Nephron (organoid): ENCODE data around the gene LMNTD1.
"Not testable (repeated sequence)": the region's sequence is repeated elsewhere in the genome, so short reads cannot be mapped to it uniquely, and the experiment has no call there.

Experiments
- H3K27ac Mint-ChIP-seq, 3 experiments: 2 replicates each; pipeline ENCODE4 v1.8.0; 2020; ENCODE audit warnings: mixed read lengths in 3 of 3, mild to moderate bottlenecking in 2 of 3, moderate library complexity in 1 of 3
- H3K27me3 Mint-ChIP-seq: 2 replicates; pipeline ENCODE4 v1.8.0; 2021; ENCODE audit warnings: low read depth, mild to moderate bottlenecking, moderate library complexity, mixed read lengths
- H3K36me3 Mint-ChIP-seq: 2 replicates; pipeline ENCODE4 v1.8.0; 2020; ENCODE audit warnings: low read depth, mixed read lengths
- H3K4me1 Mint-ChIP-seq: 2 replicates; pipeline ENCODE4 v1.8.0; 2020; ENCODE audit warnings: mixed read lengths
- H3K4me3 Mint-ChIP-seq, 3 experiments: 2 replicates each; pipeline ENCODE4 v1.8.0; 2020; ENCODE audit warnings: mild to moderate bottlenecking in 3 of 3, mixed read lengths in 3 of 3, moderate library complexity in 2 of 3
- H3K9me3 Mint-ChIP-seq: 2 replicates; pipeline ENCODE4 v1.8.0; 2020; ENCODE audit warnings: mixed read lengths
- CTCF ChIP-seq, 3 experiments: fragments of 200-600 bp; sonication (generic); IDR thresholded peaks; one replicate each; pipeline ENCODE4 v1.5.0; 2021; ENCODE audit warnings: antibody characterized with exemption in 3 of 3; ENCODE audit not compliant: unreplicated experiment in 3 of 3

Gene LMNTD1

GRCh38 chr12:25494926-25495325, 58.2 kb downstream of the LMNTD1 start:
- Mint-ChIP-seq H3K9me3 (peaks cover 2% of the 10 kb centered on the region), H3K27ac (peak overlapping the region; percentile 86 to 93 (median 91)), H3K27me3 (no peaks in the 10 kb centered on the region), H3K4me1 (peaks cover 26% of the 10 kb centered on the region), H3K36me3 (no peaks in the 10 kb centered on the region), H3K4me3 (no peak overlapping the region)
- no peak for TF ChIP-seq CTCF (IDR thresholded peaks at IDR 0.05; ENCODE audit: unreplicated experiment in 3 of 3)

DNA sequence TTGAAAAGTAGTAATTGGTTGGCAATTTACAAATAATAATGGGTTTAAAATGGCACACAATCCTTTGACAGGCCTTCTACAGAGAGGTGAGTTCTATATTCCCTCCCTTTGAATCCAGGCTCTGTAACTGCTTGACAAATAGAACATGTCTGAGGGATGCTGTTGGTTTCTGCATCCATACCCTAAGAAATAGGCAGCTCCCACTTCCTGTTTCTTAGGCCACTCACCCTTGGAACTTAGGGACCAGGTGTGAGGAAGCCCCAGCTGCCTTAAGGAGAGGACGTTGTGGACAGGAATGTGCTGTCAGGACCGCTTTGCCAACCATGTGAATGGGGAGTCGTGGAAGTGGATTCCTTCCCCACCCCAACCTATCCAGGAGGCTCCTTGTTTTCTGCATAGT, 59.4 kb downstream of the LMNTD1 start:
- Mint-ChIP-seq H3K36me3 (no peaks in the 10 kb centered on the region), H3K27ac (no peak overlapping the region), H3K27me3 (no peaks in the 10 kb centered on the region), H3K4me3 (no peak overlapping the region), H3K4me1 (peaks cover 31% of the 10 kb centered on the region), H3K9me3 (peaks cover 6% of the 10 kb centered on the region)
- TF ChIP-seq CTCF (IDR thresholded peaks at IDR 0.05; ENCODE audit: unreplicated experiment in 3 of 3), result no peak

- peaks cover 9% of the 10 kb centered on the region for H3K9me3 Mint-ChIP-seq
- H3K4me3 Mint-ChIP-seq, result no peak overlapping the region
- H3K27ac Mint-ChIP-seq, result no peak overlapping the region
- no peaks in the 10 kb centered on the region for H3K27me3 Mint-ChIP-seq
- peaks cover 28% of the 10 kb centered on the region for H3K4me1 Mint-ChIP-seq
- TF ChIP-seq CTCF (IDR thresholded peaks at IDR 0.05; ENCODE audit: unreplicated experiment in 3 of 3), result no peak
- H3K36me3 Mint-ChIP-seq, result no peaks in the 10 kb centered on the region
These were observed 61.4 kb downstream of the LMNTD1 start for GRCh38 chr12:25491396-25492325.

DNA sequence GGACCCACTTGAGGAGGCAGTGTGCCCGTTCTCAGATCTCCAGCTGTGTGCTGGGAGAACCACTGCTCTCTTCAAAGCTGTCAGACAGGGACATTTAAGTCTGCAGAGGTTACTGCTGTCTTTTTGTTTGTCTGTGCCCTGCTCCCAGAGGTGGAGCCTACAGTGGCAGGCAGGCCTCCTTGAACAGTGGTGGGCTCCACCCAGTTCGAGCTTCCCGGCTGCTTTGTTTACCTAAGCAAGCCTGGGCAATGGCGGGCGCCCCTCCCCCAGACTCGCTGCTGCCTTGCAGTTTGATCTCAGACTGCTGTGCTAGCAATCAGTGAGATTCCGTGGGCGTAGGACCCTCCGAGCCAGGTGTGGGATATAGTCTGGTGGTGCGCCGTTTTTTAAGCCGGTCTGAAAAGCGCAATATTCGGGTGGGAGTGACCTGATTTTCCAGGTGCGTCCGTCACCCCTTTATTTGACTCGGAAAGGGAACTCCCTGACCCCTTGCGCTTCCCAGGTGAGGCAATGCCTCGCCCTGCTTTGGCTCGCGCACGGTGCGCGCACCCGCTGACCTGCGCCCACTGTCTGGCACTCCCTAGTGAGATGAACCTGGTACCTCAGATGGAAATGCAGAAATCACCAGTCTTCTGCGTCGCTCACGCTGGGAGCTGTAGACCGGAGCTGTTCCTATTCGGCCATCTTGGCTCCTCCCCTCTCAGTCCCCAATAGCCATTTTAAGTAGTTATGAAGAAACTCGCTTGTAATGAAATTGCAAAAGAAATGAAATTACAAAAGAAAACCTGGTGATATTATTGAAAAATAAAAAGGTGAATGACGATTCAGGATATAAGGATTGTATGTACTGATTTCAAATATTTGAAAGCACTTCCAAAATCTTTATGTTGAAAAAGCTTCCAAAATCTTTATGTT, 63.9 kb downstream of the LMNTD1 start:
- peak overlapping the region; percentile 83 to 94 (median 87) for H3K27ac Mint-ChIP-seq
- not testable (repeated sequence) for H3K4me1 Mint-ChIP-seq, H3K9me3 Mint-ChIP-seq, H3K27me3 Mint-ChIP-seq, H3K36me3 Mint-ChIP-seq
- H3K4me3 Mint-ChIP-seq, result peak overlapping the region; percentile 71 to 85 (median 79)

DNA sequence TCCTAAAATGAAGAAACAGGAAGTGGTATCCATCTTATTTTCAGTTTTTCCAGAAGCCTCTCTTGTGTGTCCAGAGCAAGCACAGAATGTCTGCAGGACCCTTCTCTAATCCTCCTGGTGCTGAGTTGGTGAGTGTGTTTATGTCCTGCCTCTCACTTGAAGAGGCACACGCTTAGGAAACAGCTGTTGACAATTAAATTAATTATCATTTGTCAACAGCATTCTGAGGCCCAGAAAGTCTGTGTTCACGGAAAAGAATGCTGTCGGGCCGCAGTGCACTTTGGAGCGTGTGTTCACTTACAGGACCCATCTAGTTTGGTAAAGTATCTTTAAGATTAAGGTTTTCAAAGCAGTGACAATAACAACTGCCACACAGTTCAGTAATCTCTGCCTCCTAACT, 70.5 kb downstream of the LMNTD1 start:
- H3K4me3 Mint-ChIP-seq, result no peak overlapping the region
- TF ChIP-seq CTCF (IDR thresholded peaks at IDR 0.05; ENCODE audit: unreplicated experiment in 3 of 3), result no peak
- H3K4me1 Mint-ChIP-seq, result no peaks in the 10 kb centered on the region
- H3K9me3 Mint-ChIP-seq, result peaks cover 2% of the 10 kb centered on the region
- H3K36me3 Mint-ChIP-seq, result no peaks in the 10 kb centered on the region
- H3K27me3 Mint-ChIP-seq, result no peaks in the 10 kb centered on the region
- peak overlapping the region in 1 of 3 experiments; percentile 29 for H3K27ac Mint-ChIP-seq

GRCh38 chr12:25480145-25480544, 72.9 kb downstream of the LMNTD1 start:
- no peaks in the 10 kb centered on the region for H3K9me3 Mint-ChIP-seq
- TF ChIP-seq CTCF (IDR thresholded peaks at IDR 0.05; ENCODE audit: unreplicated experiment in 3 of 3), result no peak
- no peaks in the 10 kb centered on the region for H3K4me1 Mint-ChIP-seq
- H3K27me3 Mint-ChIP-seq, result no peaks in the 10 kb centered on the region
- no peak overlapping the region for H3K27ac Mint-ChIP-seq
- H3K36me3 Mint-ChIP-seq, result no peaks in the 10 kb centered on the region
- H3K4me3 Mint-ChIP-seq, result no peak overlapping the region
